Inflammatory macrophage treated with lipopolysaccharide for 1 hour (primary cell): ENCODE results near the gene MZT2A.
"Not testable (repeated sequence)": the region's sequence is repeated elsewhere in the genome, so short reads cannot be mapped to it uniquely, and the experiment has no call there.

Source experiments
- DNase-seq, 2 donors: peaks; one replicate each; pipeline ENCODE4 v3.0.0-alpha.2; 2020 to 2022

MZT2A gene

GRCh38 chr2:131445896-131446295, 46.3 kb downstream of the MZT2A start:
- DNase-seq: no peak

DNA sequence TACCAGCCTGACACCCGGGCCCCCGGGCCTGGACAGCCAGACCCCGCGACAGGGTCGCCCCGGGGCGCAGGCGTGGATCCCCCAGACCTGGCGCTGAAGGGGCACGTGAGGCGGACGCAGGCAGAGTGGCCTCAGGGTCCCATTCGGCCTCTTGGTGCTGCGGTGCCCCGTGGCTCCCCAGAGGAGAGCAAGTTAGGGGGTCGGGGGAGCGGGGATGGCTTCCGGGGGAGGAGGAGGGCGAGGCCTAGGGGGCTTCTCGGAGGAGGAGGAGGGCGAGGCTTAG, 46.7 kb downstream of the MZT2A start:
- DNase-seq: not testable (repeated sequence)

- not testable (repeated sequence) for DNase-seq
Observed at GRCh38 chr2:131444736-131445514, 47.3 kb downstream of the MZT2A start.

DNA sequence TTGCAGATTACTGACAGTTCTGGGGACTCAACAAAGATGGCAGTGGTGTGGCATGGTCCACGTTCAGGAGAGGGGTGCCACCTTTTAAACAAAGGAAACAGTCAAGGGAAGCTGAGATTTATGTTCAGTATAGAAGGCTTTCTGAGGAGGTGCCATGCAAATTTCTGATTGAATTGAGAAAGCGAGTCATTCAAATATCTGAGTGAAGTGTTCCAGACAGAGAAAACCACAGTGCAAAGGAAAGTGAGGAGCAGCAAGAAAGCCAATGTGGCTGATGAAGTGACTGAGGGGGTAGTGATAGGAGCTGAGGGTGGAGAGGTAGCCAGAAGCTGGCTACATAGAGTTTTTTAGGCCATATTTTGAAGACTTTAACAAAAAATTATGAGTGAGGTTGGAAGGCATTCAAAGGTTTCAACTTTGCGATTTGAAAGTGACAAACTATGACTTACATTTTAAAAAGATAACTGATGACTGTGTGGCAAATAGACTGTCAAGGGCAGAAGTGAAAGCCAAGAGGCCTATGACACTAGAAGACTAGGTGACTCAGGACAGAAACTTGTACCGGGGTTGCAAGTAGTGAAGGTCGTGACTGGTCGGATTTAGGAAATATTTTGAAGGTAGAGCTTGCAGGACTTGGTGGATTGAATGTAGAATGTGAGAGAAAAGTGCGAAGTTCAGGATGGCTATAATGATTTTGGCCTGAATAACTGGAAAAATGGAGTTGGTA, 51.3 kb downstream of the MZT2A start:
- DNase-seq: not testable (repeated sequence)
